ENCODE data around the gene RAET1E. TPM values are rescaled to one million over a fixed set of nuclear protein-coding genes. Genes with fewer than 3 reads are reported as not detected.
"Not testable (repeated sequence)": the region's sequence is repeated elsewhere in the genome, so short reads cannot be mapped to it uniquely, and the experiment has no call there.

RAET1E gene
- total RNA-seq, 1 experiment from 2014 or later, result 11.3 TPM

- DNase-seq (ENCODE audit: low read depth), result peak; percentile 75
Measured at GRCh38 chr6:149862922-149863697, 34.8 kb downstream of the RAET1E start.

- not testable (repeated sequence) for DNase-seq (ENCODE audit: low read depth)
Measured at GRCh38 chr6:149862424-149862738, 35.5 kb downstream of the RAET1E start.

DNA sequence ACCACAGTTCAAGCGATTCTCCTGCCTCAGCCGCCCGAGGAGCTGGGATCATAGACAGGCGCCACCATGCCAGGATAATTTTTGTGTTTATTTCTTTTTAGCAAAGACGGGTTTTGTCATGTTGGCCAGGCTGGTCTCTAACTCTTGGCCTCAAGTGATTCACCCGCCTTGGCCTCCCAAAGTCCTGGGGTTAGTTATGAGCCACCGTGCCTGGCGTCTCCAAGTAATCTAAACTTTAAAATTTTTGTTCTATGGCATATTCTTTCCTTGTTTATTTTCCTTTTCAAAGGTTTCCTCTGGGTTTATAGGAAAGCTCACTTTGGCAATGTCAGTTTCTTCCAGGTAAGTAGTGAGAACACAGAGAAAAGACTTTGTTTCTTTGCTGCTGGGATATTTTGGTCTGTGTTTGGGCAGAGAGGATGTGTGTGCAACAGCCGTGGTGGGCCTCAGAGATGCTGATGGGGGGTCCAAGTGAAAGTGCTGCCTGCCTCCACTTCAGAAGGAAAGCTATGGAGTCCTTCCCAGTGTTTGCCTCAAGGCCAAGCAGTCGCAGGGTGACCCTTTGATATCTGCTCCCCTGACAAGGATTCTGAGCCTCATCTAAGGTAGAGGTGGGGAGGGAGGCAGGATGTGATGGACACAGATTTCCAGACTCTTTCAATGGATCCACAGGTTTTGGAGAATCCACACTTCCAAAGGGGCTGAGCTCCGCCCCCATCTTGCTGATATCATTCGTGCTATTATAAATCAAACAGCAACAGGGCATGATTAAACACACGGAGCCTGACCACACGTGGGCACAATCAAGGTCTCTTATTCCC is 36.1 kb downstream of the RAET1E start:
- no peak for DNase-seq (ENCODE audit: low read depth)

- DNase-seq (ENCODE audit: low read depth), result no peak
Measured at GRCh38 chr6:149860834-149861602, 36.9 kb downstream of the RAET1E start.

DNA sequence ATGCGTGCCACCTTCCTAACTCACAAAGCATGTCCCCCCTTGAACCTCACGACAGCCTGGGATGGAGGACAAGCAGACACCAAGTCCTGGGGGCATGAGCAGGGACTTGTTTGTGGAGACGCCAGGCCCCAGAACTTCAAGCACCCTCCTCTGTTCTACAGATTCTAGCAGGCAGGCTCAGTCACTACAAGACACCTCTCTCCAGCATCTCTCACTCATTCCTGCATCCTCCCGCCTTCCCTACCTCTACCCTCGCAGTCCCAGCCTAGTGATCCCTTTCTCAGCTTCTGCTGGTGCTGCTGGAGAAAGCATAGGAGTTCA is 37.4 kb downstream of the RAET1E start:
- DNase-seq (ENCODE audit: low read depth), result no peak

GRCh38 chr6:149859938-149860337 is 38.0 kb downstream of the RAET1E start:
- DNase-seq (ENCODE audit: low read depth), result no peak

DNA sequence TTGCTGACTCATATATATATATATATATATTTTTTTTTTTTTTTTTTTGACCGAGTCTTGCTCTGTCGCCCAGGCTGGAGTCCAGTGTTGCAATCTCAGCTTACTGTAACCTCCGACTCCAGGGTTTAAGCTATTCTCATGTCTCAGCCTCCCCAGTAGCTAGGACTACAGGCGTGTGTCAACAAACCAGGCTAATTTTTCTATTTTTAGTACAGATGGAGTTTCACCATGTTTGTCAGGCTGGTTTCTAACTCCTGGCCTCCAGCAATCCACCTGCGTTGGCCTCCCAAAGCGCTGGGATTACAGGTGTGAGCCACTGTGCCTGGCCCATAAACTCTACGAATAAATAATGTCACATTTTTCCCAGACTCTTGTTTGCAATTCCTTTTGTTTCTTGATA is 38.5 kb downstream of the RAET1E start:
- peak; percentile 13 for DNase-seq (ENCODE audit: low read depth)

DNA sequence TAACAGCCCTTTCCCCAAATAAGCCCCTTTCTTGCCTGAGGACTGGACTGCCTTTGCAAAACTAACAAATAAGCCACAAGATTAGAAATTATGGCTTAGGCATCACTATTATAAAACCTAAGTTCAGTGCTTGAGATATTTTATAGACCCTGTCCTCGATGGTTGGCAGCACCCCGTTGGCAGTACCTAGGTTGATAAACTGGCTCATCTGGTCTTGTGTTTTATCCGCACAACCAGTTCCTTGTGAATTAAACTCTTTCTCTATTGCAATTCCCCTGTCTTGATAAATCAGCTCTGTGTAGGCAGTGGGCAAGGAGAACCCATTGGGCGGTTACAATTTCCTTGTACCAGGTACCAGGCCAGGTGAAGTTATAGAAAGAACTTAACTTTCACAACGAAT is 40.4 kb downstream of the RAET1E start:
- no peak for DNase-seq (ENCODE audit: low read depth)

DNA sequence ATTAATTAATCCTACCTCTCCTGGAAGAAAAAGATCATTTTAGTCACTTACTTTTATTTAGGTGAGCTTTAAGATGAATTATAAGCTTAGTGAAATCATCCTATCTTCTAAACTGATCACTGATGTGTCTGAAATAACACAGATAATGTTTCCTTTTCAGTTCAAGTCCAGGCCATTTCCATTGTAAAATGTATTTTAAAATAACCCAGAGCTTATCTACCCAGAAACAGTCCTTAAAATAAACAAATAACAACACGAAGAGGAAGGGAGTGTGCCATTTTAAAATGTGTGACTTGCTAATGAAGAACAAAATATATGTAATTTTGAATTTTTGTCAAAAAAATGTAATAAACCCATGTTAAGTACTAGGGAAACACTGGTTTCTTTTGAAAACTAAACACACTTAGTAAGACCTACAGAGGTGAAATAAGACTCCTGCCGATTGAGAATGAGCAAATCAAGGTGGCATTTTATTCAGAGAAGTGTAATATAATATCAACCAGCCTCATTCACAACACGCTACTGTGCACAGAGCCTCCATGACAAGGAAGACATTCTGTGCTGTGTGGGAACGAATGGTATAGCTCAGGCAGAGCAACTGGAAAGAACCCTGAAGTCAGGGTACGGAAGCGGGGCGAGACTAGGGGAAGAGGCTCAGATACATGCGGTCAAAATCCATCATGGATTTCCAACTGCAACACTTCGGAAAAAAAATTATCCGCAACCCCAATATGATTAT is 41.5 kb downstream of the RAET1E start:
- DNase-seq (ENCODE audit: low read depth), result peak; percentile 43

- no peak for DNase-seq (ENCODE audit: low read depth)
Measured at GRCh38 chr6:149855741-149856140, 42.2 kb downstream of the RAET1E start.

- DNase-seq (ENCODE audit: low read depth), result peak; percentile 94
Measured at GRCh38 chr6:149855040-149855654, 42.8 kb downstream of the RAET1E start.

DNA sequence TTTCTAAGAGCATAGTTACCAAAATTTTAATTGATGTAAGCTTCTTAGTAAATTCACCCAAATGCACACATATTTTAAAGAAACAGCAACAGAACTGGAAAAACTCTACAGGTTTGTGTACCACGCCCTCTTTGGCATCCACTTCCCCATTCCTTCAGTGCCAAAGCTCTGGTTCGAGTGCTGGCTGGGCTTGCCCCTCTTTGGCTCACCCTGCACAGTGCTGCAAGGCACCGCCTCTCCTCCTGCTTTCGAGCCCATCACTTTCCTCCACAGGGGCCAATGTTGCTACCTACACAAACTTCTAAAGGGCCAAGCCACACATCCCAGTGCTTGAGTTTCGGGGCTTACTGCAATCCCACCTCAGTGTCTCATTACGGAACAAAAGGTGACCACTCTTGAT is 43.4 kb downstream of the RAET1E start:
- peak; percentile 60 for DNase-seq (ENCODE audit: low read depth)

- not testable (repeated sequence) for DNase-seq (ENCODE audit: low read depth)
Measured at GRCh38 chr6:149854017-149854416, 43.9 kb downstream of the RAET1E start.

DNA sequence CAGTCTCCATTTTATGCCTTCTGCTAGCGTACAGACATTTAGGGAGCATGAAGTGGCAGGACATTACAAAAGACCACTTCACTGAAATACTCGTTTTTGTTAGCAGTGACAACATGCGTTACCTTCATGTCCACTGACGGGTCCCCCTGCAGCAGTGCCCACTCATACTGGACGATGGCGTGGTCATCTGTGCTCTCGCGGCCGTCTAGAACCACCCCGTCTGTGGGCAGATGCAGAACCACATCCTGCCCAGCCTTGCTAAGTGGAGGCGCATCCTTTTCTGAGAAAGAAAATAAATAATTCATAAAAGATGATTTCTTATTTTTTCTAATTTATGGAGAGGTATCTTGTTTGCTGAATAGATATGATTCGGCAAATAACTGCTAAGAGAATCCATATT is 45.0 kb downstream of the RAET1E start:
- DNase-seq (ENCODE audit: low read depth), result peak; percentile 42

- peak; percentile 87 for DNase-seq (ENCODE audit: low read depth)
Measured at GRCh38 chr6:149852180-149852579, 45.7 kb downstream of the RAET1E start.

DNA sequence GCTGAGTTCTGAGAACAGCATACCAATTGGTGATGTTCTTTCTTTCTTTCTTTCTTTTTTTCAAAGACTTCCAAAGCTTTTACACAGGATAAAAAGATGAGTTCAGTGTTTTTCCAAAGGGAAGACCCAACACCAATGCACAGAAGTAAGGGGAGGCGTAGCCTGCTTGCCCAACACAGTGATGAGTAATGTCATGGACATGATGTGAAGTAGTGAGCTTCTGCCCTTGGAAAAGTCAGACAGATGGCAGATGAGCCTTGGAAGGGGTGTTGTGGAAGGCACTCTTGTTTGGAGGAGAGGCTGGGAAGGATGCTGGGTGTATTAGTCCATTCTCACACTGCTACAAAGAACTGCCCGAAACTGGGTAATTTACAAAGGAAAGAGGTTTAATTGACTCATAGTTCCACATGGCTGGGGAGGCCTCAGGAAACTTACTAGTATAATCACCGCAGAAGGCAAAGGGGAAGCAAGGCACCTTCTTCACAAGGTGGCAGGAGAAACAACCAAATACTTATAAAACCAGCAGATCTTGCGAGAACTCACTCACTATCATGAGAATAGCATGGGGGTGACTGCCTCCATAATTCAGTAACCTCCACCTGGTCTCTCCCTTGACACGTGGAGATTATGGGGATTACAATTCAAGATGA is 46.3 kb downstream of the RAET1E start:
- DNase-seq (ENCODE audit: low read depth), result peak; percentile 66

DNA sequence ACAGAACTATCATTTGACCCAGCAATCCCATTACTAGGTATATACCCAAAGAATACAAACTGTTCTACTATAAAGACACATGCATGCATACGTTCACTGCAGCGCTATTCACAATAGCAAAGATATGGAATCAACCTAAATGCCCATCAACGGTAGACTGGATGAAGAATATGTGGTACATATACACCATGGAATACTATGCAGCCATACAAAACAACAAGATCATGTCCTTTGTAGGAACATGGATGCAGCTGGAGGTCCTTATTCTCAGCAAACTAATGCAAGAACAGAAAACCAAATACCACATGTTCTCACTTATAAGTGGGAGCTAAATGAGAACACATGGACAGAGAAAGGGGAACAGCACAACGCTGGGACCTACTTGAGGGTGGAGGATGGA is 49.6 kb downstream of the RAET1E start:
- not testable (repeated sequence) for DNase-seq (ENCODE audit: low read depth)

Data from HT1080 (cell line).